CD4-positive, alpha-beta T cell treated with Interleukin-2 at 100 ng/mL for 4 hours (primary cell): ENCODE measurements around the gene DDI1.
"Not testable (repeated sequence)": the region's sequence is repeated elsewhere in the genome, so short reads cannot be mapped to it uniquely, and the experiment has no call there.

Source experiments
- DNase-seq: peaks from one replicate; pipeline ENCODE4 v3.0.0-alpha.2; 2020; ENCODE audit warnings: low spot score

DDI1 gene

GRCh38 chr11:104041792-104042191 is 5.4 kb downstream of the DDI1 start:
- DNase-seq = no peak

- no peak for DNase-seq
Observed at GRCh38 chr11:104043142-104043541, 6.7 kb downstream of the DDI1 start.

- DNase-seq = no peak
Observed at GRCh38 chr11:104043678-104044239, 7.3 kb downstream of the DDI1 start.

GRCh38 chr11:104046331-104046730 is 9.9 kb downstream of the DDI1 start:
- no peak for DNase-seq

- not testable (repeated sequence) for DNase-seq
Observed at GRCh38 chr11:104046858-104047257, 10.4 kb downstream of the DDI1 start.

GRCh38 chr11:104049116-104049515 is 12.7 kb downstream of the DDI1 start:
- DNase-seq = no peak

GRCh38 chr11:104051778-104052177 is 15.3 kb downstream of the DDI1 start:
- no peak for DNase-seq

GRCh38 chr11:104053743-104054478 is 17.5 kb downstream of the DDI1 start:
- DNase-seq = no peak

- no peak for DNase-seq
Observed at GRCh38 chr11:104054911-104055529, 18.6 kb downstream of the DDI1 start.

- DNase-seq = no peak
Observed at GRCh38 chr11:104055596-104055995, 19.2 kb downstream of the DDI1 start.

- no peak for DNase-seq
Observed at GRCh38 chr11:104057908-104058307, 21.5 kb downstream of the DDI1 start.

GRCh38 chr11:104058680-104059079 is 22.2 kb downstream of the DDI1 start:
- DNase-seq = no peak

GRCh38 chr11:104060004-104060794 is 23.8 kb downstream of the DDI1 start:
- DNase-seq = no peak

GRCh38 chr11:104060820-104061219 is 24.4 kb downstream of the DDI1 start:
- DNase-seq = no peak

GRCh38 chr11:104061853-104062521 is 25.5 kb downstream of the DDI1 start:
- DNase-seq = no peak

- no peak for DNase-seq
Observed at GRCh38 chr11:104064034-104064630, 27.7 kb downstream of the DDI1 start.

GRCh38 chr11:104067534-104067933 is 31.1 kb downstream of the DDI1 start:
- no peak for DNase-seq

- no peak for DNase-seq
Observed at GRCh38 chr11:104073950-104074705, 37.7 kb downstream of the DDI1 start.

- DNase-seq = no peak
Observed at GRCh38 chr11:104075091-104075490, 38.7 kb downstream of the DDI1 start.

GRCh38 chr11:104075706-104076105 is 39.3 kb downstream of the DDI1 start:
- DNase-seq = no peak

GRCh38 chr11:104076455-104076854 is 40.0 kb downstream of the DDI1 start:
- DNase-seq = no peak
